Neural cell (in vitro differentiated cells): ENCODE measurements around the gene TAS1R2. TPM values are rescaled to one million over a fixed set of nuclear protein-coding genes. Genes with fewer than 3 reads are reported as not detected.

Experiments
- RAD21 ChIP-seq: fragments of 450-650 bp; conservative IDR thresholded peaks from 2 replicates; pipeline ENCODE4 v1.6.1; 2014; ENCODE audit warnings: antibody characterized with exemption, mild to moderate bottlenecking, moderate library complexity
- polyA plus RNA-seq: library from polyadenylated mRNA; depleted of rRNA; stranded (reverse); fragments of >200 nt; gene quantifications from 2 replicates; pipeline ENCODE4 v1.2.3, GENCODE V29; 2014
- small RNA-seq, 3 experiments: library from RNA; depleted of rRNA; stranded (forward); fragments of <200 nt; gene quantifications; one replicate each; pipeline ENCODE3, GENCODE V24; 2012
- TF ChIP-seq, protein P1 (sequence below): fragments of 450-650 bp; IDR thresholded peaks from 2 replicates; pipeline ENCODE4 v1.5.1; 2014; ENCODE audit warnings: antibody characterized with exemption, mild to moderate bottlenecking, moderate library complexity; ENCODE audit not compliant: poor library complexity, severe bottlenecking

The TAS1R2 gene
- polyA plus RNA-seq, 1 donor from 2014 or later: not detected

DNA sequence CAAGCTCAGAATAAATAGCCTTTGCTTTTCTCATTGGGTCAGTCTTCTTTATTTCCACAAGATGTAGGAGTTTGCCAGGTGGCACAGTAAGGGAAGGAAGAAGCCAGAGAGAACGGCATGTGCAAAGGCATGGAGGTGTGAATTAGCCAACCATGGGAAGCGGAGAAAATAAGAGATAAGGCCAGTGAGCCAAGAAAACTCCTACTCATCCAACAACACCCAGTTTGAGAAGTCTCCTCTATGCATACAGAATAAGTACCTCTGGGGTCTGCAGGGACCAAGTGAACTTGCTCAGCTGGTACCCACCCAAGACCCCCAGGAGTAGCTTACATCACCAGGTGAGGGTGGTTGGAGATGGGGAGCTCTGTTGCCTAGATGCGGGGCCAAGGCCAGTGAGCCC, 66.7 kb downstream of the TAS1R2 start (continued):
- TF ChIP-seq, protein P1, sequence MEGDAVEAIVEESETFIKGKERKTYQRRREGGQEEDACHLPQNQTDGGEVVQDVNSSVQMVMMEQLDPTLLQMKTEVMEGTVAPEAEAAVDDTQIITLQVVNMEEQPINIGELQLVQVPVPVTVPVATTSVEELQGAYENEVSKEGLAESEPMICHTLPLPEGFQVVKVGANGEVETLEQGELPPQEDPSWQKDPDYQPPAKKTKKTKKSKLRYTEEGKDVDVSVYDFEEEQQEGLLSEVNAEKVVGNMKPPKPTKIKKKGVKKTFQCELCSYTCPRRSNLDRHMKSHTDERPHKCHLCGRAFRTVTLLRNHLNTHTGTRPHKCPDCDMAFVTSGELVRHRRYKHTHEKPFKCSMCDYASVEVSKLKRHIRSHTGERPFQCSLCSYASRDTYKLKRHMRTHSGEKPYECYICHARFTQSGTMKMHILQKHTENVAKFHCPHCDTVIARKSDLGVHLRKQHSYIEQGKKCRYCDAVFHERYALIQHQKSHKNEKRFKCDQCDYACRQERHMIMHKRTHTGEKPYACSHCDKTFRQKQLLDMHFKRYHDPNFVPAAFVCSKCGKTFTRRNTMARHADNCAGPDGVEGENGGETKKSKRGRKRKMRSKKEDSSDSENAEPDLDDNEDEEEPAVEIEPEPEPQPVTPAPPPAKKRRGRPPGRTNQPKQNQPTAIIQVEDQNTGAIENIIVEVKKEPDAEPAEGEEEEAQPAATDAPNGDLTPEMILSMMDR: no peak
- no peak for TF ChIP-seq RAD21

Small RNAs within 50 kb of the gene (small RNA-seq; reads per million reads assigned to genes)
- gene MIR1290: 0 reads per million in 3 experiments
- 0 reads per million in 3 experiments for gene MIR4695

Other genes with a start within 250 kb of the TAS1R2 start
- gene PAX7, start 228.8 kb downstream of the TAS1R2 start, polyA plus RNA-seq: not detected in 2 replicates
- gene ALDH4A1, start 42.9 kb upstream of the TAS1R2 start, polyA plus RNA-seq: 8.1 and 11.0 TPM in 2 replicates
- 2.6 and 4.6 TPM in 2 replicates for gene IFFO2, start 97.0 kb upstream of the TAS1R2 start, polyA plus RNA-seq